CD4-positive, alpha-beta T cell treated with Interleukin-15 for 4 hours (primary cell): ENCODE data around the gene RAB8B.

Experiments used
- DNase-seq: peaks from one replicate; pipeline ENCODE4 v3.0.0-alpha.2; 2020; ENCODE audit warnings: low spot score

RAB8B gene

DNA sequence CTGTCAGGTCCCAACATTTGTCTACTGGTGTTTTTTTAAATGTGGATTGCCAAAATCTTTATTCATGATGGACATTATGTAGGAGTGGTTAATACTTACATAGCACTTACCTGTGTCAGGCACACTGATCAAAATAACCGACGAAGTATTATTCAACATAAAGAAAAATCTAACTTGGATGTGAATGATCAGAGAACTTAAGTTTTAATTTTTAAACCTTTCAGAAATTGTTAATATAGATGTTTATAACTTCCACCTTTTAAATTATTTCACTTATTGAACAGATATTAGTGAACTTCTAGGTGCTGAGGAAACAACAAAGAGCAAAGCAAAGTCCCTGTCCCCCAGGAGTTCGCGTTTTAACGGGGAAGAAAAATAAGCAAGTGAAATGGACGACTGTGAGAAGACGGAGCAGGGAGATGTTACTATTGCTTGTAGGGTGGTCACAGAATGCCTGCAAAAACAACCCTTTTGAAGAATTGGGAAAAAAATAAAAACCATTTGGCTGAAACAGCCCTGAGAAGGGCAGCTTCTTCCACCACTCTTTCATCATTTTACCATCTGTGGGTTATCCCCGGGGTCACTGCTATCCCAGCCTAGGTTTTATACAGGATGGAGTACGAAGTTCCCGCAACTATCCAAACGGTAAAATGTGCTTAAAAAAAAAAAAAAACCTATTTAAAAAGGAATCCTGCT, 87.1 kb downstream of the RAB8B start:
- DNase-seq, result no peak

DNA sequence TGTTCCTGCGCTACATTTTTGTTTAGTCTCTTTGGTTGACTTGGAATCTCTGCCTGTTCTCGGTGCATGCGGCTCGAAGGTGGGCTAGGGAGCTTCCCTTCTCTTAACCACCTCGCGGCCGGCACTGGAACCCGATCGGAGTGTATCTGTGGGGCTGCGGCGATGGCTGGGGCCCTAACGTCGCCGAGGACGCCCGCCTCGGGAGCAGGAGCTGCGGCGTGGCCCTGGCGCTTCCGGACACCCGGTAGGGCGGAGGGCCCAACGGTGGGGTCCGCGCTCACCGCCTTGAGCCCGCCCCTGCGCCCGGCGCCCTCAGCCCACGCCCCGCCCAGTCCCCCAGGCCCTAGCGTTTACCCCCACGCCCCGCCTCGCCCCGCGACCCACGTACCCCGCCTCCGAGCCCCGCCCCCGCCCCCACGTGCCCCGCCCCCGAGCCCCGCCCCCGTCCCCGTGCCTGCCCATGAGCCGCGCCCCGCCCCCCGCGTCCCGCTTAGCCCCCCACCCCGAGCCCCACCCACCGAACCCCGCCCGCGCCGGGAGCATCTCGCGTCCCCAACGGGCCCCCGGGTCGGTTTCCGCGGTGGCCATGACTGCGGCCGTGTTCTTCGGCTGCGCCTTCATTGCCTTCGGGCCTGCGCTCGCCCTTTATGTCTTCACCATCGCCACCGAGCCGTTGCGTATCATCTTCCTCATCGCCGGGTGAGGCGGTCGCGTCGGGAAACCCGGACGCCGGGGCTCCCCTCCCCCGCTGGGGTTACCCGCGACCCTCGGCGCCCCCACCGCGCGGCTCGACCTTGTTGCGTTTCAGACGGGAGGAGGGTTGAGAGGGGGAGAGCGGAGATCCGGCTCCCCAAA, 87.9 kb downstream of the RAB8B start, which contains the start of gene APH1B:
TSS of gene APH1B (plus strand) at position 568 of the 855 bp plus-strand sequence. CDS start at position 587, 19 bp downstream.
- DNase-seq, result peak; percentile 78

DNA sequence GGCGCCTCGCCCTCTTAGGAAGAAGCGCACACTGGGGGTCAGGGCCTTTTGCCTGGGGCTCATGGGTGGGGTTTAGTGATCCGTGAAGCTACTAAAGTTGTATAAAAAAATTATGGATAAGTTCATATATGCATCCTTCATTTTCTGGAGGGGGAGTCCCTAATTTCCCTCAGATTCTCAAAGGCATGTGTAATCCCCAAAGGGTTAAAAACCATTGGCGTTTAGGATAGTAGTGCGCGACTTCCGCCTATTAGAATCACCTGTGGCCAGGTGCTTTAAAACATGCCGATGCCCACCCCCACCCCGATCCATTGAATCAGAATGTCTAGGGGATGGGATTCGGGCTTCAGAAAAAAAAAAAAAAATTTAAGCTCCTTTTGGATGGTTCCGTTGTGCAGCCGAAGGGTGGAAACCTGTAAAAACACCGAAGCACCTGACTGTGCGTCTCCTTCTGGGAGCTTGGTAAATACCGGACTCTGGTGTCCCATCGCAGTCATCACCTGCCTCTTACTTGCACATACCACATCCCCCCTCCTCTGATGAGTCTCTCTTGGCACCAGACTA, 88.6 kb downstream of the RAB8B start:
- DNase-seq, result no peak

DNA sequence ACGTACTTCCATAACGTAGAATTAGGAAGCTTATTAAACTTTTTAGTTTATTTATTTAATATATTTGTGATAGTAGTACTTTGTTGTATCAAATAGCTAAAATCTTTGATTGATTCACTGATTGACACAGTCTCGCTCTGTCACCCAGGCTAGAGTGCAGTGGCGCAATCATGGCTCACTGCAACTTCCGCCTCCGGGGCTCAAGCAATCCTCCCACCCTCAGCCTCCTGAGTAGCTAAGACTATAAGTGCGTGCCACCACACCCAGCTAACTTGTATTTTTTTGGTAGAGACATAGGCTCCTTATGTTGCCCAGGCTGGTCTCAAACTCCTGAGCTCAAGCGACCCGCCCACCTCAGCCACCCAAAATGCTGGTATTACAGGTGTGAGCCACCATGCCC, 93.7 kb downstream of the RAB8B start:
- no peak for DNase-seq

DNA sequence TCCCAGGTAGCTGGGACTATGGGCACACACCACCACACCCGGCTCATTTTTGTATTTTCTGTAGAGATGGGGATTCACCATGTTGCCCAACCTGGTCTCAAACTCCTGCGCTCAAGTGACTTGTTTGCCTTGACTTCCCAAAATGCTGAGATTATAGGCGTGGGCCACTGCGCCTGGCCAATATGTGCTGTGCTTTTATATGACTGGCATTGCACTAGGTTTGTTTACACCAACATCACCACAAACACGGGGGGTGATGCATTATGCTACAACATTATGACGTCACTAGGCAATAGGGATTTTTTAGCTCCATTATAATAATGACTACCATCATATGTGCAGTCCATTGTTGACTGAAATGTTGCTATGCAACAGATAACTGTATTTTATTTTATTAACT, 94.9 kb downstream of the RAB8B start:
- no peak for DNase-seq

DNA sequence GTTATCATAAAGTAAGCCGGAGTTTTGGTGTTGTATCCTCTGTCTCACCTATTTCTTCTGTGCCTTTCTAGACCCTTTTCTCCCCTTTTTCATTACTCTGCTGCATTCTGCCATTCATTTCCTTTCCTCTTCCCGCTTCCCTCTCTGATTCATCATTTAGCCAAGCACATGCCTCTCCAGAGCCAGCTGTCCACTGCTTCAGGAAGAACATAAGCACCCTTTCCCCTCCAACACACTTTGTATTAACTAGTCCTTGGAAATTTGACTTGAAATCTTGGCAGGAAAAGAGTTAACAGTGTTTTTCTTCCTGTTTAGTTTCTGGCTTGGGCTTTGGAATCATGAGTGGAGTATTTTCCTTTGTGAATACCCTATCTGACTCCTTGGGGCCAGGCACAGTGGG, 97.7 kb downstream of the RAB8B start:
- DNase-seq, result no peak

DNA sequence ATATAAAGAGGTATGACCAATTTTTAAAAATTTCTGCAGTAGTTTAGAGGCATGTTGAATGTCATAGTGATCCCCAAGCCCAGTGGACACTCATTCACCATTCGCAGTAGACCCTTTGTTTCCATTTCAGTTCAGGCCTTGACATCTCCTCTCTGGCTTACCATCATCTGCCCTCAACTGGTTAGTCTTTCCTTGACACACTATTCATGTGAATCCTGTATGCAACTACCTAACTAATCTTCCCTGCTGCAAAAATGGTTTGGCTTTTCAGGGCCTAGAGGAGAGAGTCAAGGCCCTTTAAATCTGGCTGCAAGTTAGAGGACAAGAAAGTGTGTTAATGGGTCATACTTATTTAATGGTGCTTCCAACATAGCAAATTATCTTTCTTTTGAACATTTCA, 98.9 kb downstream of the RAB8B start:
- no peak for DNase-seq

DNA sequence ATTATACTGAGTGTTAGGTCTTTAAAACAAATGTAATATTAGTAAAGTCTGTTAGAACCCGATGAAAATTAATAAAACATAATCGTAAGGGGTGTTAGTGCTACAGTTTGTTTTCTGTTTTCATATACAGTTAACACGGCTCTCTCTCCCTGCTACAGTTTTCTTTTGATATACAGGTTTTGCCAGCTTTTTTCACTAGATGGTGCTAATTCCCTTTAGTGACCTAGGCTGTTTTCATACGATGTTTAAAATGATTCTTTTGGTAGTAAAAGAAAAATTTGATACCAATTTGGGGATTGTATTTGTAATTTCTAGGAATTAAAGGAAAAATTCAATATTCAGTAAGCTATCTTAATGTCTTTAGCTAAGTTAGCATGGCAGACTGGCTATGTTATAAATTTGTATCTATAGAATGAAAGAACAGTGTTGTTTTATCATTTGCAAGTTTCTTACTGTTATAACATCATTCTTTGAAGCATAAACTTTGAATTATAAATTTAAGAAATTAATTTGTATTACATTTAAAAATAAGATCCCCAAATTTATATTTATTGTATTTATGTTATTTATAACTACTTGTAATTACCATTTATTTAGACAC, 99.5 kb downstream of the RAB8B start:
- peak; percentile 52 for DNase-seq

DNA sequence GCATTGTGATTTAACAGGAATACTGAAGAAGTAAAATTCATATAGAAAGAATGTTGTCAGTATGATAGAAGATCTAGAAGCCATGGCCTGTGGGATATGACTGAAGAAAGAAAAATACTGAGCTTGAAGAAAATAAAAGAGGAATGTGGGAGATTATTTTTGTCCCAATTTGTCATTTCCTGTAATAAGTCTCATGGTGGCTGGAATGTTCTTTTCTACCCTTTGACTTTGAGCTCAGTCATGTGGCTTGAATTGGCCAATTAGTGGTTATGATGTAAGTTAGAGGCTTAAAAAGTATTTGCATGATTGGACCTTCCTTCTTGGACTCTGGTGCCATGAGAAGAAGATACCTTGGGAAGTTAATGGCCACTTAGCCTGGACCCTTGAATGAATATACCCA, 102.1 kb downstream of the RAB8B start:
- DNase-seq, result no peak

DNA sequence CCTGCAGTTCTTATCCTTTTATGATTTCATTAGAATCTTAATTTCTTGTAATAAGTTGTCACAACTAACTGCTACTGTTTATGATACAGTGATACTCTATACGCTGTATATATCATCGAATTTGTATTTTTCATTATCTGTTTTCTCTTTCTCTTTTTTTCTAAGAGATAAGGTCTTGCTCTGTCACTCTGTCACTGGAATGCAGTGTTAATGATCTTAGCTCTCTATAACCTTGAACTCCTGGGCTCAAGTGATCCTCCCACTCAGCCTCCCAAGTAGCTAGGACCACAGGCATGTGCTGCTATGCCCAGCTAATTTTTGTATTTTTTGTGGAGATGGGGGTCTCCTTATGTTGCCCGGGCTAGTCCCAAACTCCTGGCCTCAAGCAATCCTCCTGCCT, 102.8 kb downstream of the RAB8B start:
- DNase-seq, result no peak

DNA sequence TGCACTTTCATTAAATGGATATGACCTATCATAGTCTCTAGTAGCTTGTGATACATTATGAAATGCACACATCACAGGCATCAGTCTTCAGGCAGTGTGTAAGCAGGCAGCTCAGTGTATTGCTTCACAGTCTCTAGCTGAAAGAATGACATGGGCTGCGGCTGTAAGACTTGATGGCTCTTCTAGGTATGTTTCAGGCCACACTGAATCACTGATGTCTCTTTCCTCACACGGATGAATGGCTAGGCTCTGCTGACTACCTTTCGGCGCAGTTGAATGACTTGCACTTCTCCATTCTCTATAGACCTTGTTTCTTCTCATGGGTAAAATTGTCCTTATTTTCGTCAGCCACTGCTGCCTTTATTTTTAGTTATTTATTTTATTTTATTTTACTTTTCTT, 103.4 kb downstream of the RAB8B start:
- no peak for DNase-seq

DNA sequence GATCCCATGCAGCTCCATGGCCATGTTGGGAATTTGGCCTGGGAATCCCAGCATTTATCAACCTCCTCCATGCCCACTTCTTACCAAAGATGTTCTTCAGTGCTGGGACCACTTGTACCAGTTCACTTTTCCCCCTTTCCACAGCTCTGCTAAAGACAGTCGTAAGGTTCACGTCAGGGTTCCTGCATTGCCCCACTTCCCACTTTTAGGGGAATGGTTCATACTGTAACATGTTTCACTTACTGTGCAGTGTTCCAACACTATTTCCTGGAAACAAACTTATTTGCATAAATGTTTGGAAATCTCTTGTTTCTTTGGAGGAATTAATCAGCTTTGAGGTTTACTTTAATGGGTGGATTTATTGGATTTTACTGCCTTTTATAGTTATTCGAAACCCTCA, 105.0 kb downstream of the RAB8B start:
- no peak for DNase-seq

DNA sequence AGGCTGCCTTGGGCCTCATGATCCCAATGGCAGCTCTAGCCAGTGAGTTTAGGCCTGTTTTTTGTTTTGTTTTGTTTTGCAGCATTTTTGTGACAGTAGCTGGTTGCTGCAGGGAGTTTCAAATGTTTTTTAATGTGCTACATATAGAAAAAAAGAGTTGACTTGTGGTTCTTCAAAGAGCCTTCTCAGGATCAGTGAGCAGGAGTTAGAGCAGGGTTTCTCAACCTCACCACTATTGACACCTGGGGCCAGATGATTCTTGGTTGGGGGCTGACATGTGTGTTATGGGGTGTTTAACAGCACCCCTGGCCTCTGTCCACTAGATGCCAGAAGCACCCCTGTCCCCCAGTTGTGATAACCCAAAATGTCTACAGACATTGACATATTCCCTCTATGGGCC, 105.9 kb downstream of the RAB8B start:
- DNase-seq, result no peak

DNA sequence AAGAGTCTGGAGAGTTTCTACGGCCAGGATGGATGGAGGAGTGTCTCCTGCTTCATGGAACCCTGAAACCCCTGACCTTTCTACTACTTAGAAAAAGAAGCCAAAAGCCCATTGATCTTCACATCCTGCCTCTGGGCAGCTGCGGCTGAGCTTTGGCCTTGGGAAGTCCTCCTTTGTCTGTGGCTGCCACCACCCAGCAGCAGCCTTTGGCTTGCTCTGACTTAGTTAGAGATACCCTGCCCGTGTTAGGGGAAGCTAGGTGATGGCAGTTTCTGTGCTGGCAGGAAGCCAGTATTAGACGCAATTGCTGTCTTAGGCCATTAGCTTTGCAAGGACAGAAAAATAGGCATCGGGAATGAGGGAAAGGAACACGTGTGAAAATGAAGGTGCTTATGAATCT, 106.8 kb downstream of the RAB8B start:
- no peak for DNase-seq

DNA sequence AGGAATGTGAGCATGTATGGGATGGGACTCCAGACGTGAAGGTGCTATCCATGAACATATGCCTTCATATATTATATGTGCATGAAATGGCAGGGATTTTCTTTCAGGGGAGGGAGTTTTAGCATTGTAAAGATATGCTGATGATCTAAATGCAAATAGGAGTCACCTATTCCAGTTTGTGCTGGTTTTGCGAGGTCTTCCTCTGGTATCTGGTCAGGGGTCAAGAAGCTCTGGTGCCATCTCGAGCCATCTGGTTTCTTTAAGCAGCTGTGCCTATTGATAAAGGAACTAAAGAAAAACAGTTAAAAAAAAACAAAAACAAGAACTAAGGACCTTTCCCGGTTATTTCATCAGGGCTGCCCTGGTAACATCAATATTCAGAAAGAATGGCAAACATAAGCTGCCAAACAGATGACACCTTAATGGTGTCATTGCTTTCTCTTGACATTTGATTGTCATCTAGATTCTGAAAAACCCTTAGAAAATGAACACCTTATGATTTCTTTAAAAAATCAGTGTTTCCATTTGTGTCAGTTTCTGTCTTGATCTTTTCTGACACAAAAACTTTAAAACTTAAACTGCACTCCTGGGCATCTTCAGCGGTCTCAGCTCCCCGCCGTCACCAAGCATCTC, 110.7 kb downstream of the RAB8B start:
- no peak for DNase-seq

DNA sequence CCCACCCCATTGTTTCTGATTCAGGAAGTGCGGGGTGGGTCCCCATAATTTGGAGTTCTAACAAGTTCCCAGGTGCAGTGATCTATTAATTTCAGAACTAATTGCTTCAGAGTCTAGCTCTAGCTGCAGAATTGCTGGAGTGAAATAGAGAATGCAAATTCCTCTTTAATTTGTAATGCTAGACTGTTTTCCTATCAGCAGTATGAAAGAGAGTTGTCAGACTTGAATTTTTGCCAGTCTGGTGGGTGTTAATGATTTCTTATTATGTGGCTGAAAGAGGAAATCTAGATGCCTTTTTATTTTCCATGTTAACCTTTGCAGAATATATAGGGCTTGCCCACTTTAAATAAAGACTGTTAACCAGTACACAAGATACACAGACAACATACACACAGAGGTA, 111.7 kb downstream of the RAB8B start:
- no peak for DNase-seq

DNA sequence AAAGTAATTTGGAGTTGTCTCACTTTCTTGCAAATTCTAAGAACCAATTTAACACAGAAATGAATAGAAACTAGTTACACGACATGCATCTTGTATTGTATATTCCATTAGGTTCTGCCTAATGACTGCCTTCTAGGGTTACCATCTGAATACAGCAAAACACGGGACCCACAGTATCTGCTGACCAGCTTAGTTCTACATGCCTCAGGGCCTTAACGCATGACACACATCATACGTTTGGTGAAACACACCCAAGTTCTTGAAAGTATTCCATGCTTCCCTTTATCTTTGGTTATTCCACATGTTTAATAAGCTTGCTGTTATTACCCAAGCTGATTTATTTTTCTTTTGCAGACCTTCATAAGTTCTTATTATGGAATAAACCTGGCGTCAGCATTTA, 115.9 kb downstream of the RAB8B start:
- DNase-seq, result no peak

DNA sequence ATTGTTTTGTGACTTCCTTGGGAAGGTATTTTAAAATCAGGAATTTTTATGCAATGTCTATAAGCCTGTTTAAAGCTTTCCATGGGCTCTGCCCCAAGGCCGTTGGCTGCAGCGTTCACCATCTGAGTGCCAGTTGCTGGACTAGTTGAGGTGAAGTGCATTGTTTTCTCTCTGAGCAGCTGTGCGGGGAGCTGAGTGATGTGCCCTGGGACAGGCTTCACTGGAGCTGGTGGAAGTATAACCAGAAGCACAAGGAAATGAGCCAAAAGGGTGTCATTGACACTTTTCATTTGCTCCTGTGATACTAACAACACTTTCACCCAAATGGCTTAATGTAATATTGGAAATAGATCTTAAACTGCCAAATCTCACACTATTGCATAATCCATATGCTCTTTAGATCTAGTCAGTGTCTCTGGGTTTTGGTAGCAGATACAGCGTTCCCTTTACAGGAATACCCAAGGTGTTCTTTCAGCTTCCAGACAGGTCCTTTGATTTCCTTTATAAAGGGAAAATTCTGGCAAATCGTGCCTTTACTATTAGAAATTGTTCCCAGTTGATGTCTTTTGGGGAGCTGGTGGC, 117.2 kb downstream of the RAB8B start:
- DNase-seq, result no peak

DNA sequence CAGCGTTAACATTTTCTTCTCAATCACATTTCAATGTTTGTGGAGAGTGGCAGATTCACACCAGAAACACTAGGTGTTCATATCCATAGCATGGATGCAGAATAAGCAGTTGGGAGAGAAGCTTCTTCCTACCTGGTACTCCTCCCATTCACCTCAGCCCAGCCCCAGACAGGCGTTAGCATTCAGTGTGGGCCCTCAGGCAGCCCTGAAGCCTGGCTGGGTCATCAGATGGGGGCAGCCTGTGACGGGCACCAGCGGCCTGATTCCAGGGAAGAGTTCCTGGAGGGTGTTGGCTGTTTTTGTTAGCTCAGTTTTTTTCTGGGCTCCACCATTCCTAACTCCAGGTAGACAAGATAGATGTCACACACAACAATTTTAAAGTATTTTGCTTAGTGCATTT, 119.1 kb downstream of the RAB8B start:
- DNase-seq, result no peak

DNA sequence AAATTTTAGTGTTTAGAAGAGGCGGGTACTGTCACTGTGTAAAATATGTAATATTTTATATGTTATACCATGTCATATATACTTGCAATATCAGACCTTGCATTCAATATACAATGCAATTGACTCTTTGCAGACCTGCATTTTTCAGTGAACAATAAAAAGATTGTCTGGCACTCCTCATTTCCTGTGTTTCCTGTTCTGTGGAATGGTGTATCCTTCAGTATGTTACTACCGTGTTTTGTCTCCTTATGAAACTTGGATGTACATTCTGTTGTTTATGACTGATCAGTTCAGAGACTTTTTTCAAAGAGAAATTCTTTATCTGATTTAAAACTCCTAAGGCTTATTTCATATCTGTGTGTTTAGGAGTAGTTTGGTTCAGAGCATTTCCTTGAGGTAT, 119.5 kb downstream of the RAB8B start:
- DNase-seq, result no peak

DNA sequence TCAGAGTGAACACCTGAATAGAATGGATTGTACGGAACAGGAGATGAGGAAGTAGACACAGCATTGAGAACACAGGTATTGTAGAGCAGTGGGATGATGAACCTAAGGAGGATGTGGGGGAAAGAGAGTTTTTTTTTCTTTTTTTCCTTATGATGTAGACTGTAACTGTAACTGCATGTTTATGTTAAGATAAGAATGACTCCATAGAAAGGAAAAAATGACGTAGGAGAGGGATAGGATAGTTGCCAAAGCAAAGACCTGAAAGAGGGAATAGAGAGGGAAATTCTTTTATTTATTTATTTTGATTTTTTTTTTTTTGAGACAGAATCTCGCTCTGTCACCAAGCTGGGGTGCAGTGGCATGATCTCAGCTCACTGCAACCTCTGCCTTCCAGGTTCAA, 121.2 kb downstream of the RAB8B start:
- DNase-seq, result no peak

DNA sequence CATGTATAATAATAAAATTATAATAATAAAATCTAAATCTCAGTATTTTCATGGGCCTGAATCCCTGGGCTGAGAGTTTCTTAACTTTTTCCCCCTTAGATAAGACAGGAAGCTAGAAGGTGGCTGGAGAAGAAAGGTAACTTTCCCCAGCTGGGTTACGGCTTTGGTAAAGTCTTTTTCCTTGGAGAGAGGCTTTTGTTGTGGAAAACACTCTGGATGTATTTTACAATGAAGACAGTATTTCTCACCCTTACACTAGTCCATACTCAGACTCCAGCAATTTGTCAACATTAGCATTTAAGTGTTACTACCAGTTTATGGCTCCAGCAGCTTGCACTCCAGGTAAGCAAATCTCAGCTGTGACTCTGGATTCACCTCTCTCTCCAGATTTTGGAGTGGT, 122.9 kb downstream of the RAB8B start:
- DNase-seq, result no peak
